K562 (cell line): Measurements from ENCODE around the gene URI1. TPM values are rescaled to one million over a fixed set of nuclear protein-coding genes. Genes with fewer than 3 reads are reported as not detected.

ENCODE experiments used
- ATAC-seq: fragments of 200-7000 bp; cut with Tn5 transposase; 3 replicates; pipeline ENCODE4 v1.9.1; 2020; ENCODE audit warnings: moderate library complexity
- BruUV-seq: library from RNA; stranded (reverse); fragments of 400-500 nt; replicated peaks from 2 replicates; lab custom pipeline; 2021; lab: Mats Ljungman, UMichigan
- CTCF ChIA-PET: fragments of 300-600 bp; formaldehyde crosslinking; extraction: SDS; loops from one replicate; lab custom pipeline; 2021; ENCODE audit warnings: low intra/inter-chr PET ratio; lab: Yijun Ruan, JAX
- POLR2A ChIA-PET: fragments of 300-600, 350-650 bp; sonication (Branson Sonifier 250); formaldehyde crosslinking; extraction: SDS; loops from one replicate; lab custom pipeline; 2021; ENCODE audit warnings: antibody characterized with exemption, inconsistent platforms; lab: Yijun Ruan, JAX
- DNase-seq, 4 experiments: peaks; one replicate each; pipeline versions ENCODE4 v3.0.0 to v3.0.0-alpha.2; 2011 to 2018; ENCODE audit warnings: low spot score in 3 of 4, mixed read lengths in 3 of 4; ENCODE audit errors: extremely low read depth in 1 of 4
- FAIRE-seq: peaks from 2 replicates; lab custom pipeline; 2011; peaks lifted over from hg19 to GRCh38; lab: Jason Lieb, UNC
- H2AFZ ChIP-seq: 2 replicates; pipeline ENCODE4 v1.6.0; 2011; ENCODE audit warnings: low read depth, low read length, control low read depth, inconsistent platforms
- H3K27ac ChIP-seq: fragments of 200-600 bp; 3 replicates; pipeline ENCODE4 v1.8.0; 2011; ENCODE audit warnings: low read depth, mild to moderate bottlenecking, control low read depth, inconsistent platforms, low read length, moderate library complexity, mixed read lengths; ENCODE audit errors: extremely low read depth
- H3K27me3 ChIP-seq, 2 experiments: fragments of 300-600 bp in 1 of 2; 2 replicates in 1 of 2; 3 replicates in 1 of 2; pipeline versions ENCODE4 v1.6.0 to v1.8.0; 2011; ENCODE audit warnings: inconsistent platforms in 2 of 2, low read length in 2 of 2, mild to moderate bottlenecking in 1 of 2, mixed read lengths in 1 of 2, moderate library complexity in 1 of 2; ENCODE audit not compliant: control insufficient read depth in 2 of 2, insufficient read depth in 2 of 2
- H3K36me3 ChIP-seq: fragments of 300-600 bp; 3 replicates; pipeline ENCODE4 v1.8.0; 2011; ENCODE audit warnings: mild to moderate bottlenecking, low read length, inconsistent platforms; ENCODE audit not compliant: control insufficient read depth, insufficient read depth
- H3K4me1 ChIP-seq, 2 experiments: fragments of 200-600 bp in 1 of 2; replicated peaks in 1 of 2; 2 replicates in 1 of 2; 3 replicates in 1 of 2; pipeline versions ENCODE4 v1.5.1 to v1.8.0; 2011; ENCODE audit warnings: inconsistent platforms in 2 of 2, low read length in 2 of 2, mild to moderate bottlenecking in 1 of 2, mixed read lengths in 1 of 2, moderate library complexity in 1 of 2; ENCODE audit not compliant: control insufficient read depth in 2 of 2, insufficient read depth in 2 of 2
- H3K4me2 ChIP-seq: 2 replicates; pipeline ENCODE4 v1.6.1; 2011; ENCODE audit warnings: low read length, control low read depth, inconsistent platforms, mixed read lengths; ENCODE audit not compliant: insufficient read depth
- H3K4me3 ChIP-seq: fragments of 200-600 bp; sonication (generic), shearing (Covaris generic); 2 replicates; pipeline ENCODE4 v1.5.1; 2016; ENCODE audit warnings: control low read depth, inconsistent platforms
- H3K79me2 ChIP-seq: fragments of 200-600 bp; 3 replicates; pipeline ENCODE4 v1.8.0; 2011; ENCODE audit warnings: low read length, inconsistent platforms; ENCODE audit not compliant: control insufficient read depth, insufficient read depth
- H3K9ac ChIP-seq, 2 experiments: 2 replicates each; pipeline versions ENCODE4 v1.6.0 to v1.6.1; 2011; ENCODE audit warnings: low read depth in 2 of 2, low read length in 2 of 2, control low read depth in 1 of 2, inconsistent platforms in 1 of 2, mild to moderate bottlenecking in 1 of 2, mixed read lengths in 1 of 2; ENCODE audit not compliant: insufficient read depth in 1 of 2
- H3K9me1 ChIP-seq: one replicate; pipeline ENCODE4 v1.6.0; 2011; ENCODE audit warnings: inconsistent platforms, mild to moderate bottlenecking, low read length, moderate library complexity; ENCODE audit not compliant: control insufficient read depth, insufficient read depth
- H3K9me3 ChIP-seq: replicated peaks from 2 replicates; pipeline ENCODE4 v1.5.1; 2011; ENCODE audit warnings: low read depth, low read length, inconsistent platforms; ENCODE audit not compliant: control insufficient read depth, insufficient read depth
- H4K20me1 ChIP-seq: replicated peaks from 2 replicates; pipeline ENCODE4 v1.6.1; 2011; ENCODE audit warnings: low read length, inconsistent platforms, mixed read lengths; ENCODE audit not compliant: control insufficient read depth, insufficient read depth
- ARHGAP35 ChIP-seq: fragments of 450-650 bp; IDR thresholded peaks from 2 replicates; pipeline ENCODE4 v1.6.1; 2018; ENCODE audit not compliant: partially characterized antibody
- CBX3 ChIP-seq, 2 experiments: IDR thresholded peaks; 1 replicate in 1 of 2; 2 replicates in 1 of 2; pipeline ENCODE4 v1.6.1; 2012; ENCODE audit warnings: inconsistent platforms in 2 of 2, low read length in 2 of 2, borderline replicate concordance in 1 of 2, control low read depth in 1 of 2
- ELF2 ChIP-seq: fragments of 250-450 bp; sonication (Bioruptor Pico); IDR thresholded peaks from 2 replicates; pipeline ENCODE4 v1.5.0; 2021; ENCODE audit warnings: mild to moderate bottlenecking
- HDAC1 ChIP-seq, 2 experiments: fragments of 450-650 bp; IDR thresholded peaks; 2 replicates each; pipeline ENCODE4 v1.6.1; 2016 to 2017; ENCODE audit warnings: inconsistent platforms in 1 of 2, mild to moderate bottlenecking in 1 of 2, moderate library complexity in 1 of 2
- RBM39 ChIP-seq: fragments of 200-400 bp; formaldehyde crosslinking; optimal IDR thresholded peaks from 2 replicates; pipeline ENCODE3; 2018; ENCODE audit warnings: low read depth, low read length
- SMARCA5 ChIP-seq: fragments of 450-650 bp; IDR thresholded peaks from 2 replicates; pipeline ENCODE4 v1.6.1; 2016
- YBX1 ChIP-seq: fragments of 450-650 bp; IDR thresholded peaks from 2 replicates; pipeline ENCODE4 v1.7.1; 2016; ENCODE audit warnings: mild to moderate bottlenecking
- ZNF407 ChIP-seq: fragments of 450-650 bp; IDR thresholded peaks from 2 replicates; pipeline ENCODE4 v1.6.1; 2016; ENCODE audit warnings: low read depth
- ZNF512 ChIP-seq: IDR thresholded peaks from 2 replicates; pipeline ENCODE4 v1.6.1; 2016; ENCODE audit warnings: missing genetic modification characterization, missing compliant biosample characterization
- ZNF79 ChIP-seq: fragments of 250-450 bp; sonication (Bioruptor Pico); IDR thresholded peaks from 2 replicates; pipeline ENCODE4 v1.4.0; 2020; ENCODE audit warnings: low read depth, mild to moderate bottlenecking, moderate library complexity
- WGBS: fragments of 100-300 bp; shearing (Covaris generic); methylation state at CpG from one replicate; pipeline ENCODE4 v1.1.6; 2016; ENCODE audit warnings: low coverage, mixed read lengths; ENCODE audit not compliant: insufficient coverage; ENCODE audit errors: missing lambda C conversion rate; 5-methylcytosine and 5-hydroxymethylcytosine counted together
- in situ Hi-C: fragments of 300-500 bp; cut with MboI; formaldehyde crosslinking; loops from 4 replicates; pipeline ENCODE4 v1.15.0; 2018; ENCODE audit warnings: inconsistent platforms, mixed read lengths
- intact Hi-C: fragments of 100-400 bp; cut with micrococcal nuclease; formaldehyde crosslinking; loops from 2 replicates; pipeline ENCODE4 v1.14.2; 2022
- polyA plus RNA-seq, 8 experiments: library from polyadenylated mRNA; depleted of rRNA in 4 of 8; stranded (reverse) in 5 of 8; unstranded in 3 of 8; fragments of >200 nt; fragmentation: Nextera tagmentation in 2 of 8; fragmentation: Illumina TruSeq in 1 of 8; extraction: Ambion mirVana in 2 of 8; extraction: Trizol in 1 of 8; gene quantifications; 2 replicates each; pipeline versions ENCODE4 v1.2.1 to v1.2.3, GENCODE V29; 2011 to 2014; ENCODE audit warnings: inconsistent platforms in 1 of 8, missing spikeins in 1 of 8
- total RNA-seq, 7 experiments: library from RNA; depleted of rRNA in 6 of 7; stranded (reverse); fragments of >200 nt in 6 of 7; fragmentation: Illumina TruSeq in 2 of 7; extraction: Trizol in 2 of 7; gene quantifications; 2 replicates each; pipeline versions ENCODE4 v1.2.1 to v1.2.3, GENCODE V29; 2011 to 2021; ENCODE audit warnings: low replicate concordance in 1 of 7
- TF ChIP-seq, protein P1 (sequence below): fragments of 450-650 bp; IDR thresholded peaks from 2 replicates; pipeline ENCODE4 v1.6.1; 2016

URI1 gene
- total and polyA plus RNA-seq, 9 of the 15 experiments (the other 6 are each of a cell fraction or from before 2014, with no cell fraction given) = 16.9 to 87.4 (median 63.9) TPM

DNA sequence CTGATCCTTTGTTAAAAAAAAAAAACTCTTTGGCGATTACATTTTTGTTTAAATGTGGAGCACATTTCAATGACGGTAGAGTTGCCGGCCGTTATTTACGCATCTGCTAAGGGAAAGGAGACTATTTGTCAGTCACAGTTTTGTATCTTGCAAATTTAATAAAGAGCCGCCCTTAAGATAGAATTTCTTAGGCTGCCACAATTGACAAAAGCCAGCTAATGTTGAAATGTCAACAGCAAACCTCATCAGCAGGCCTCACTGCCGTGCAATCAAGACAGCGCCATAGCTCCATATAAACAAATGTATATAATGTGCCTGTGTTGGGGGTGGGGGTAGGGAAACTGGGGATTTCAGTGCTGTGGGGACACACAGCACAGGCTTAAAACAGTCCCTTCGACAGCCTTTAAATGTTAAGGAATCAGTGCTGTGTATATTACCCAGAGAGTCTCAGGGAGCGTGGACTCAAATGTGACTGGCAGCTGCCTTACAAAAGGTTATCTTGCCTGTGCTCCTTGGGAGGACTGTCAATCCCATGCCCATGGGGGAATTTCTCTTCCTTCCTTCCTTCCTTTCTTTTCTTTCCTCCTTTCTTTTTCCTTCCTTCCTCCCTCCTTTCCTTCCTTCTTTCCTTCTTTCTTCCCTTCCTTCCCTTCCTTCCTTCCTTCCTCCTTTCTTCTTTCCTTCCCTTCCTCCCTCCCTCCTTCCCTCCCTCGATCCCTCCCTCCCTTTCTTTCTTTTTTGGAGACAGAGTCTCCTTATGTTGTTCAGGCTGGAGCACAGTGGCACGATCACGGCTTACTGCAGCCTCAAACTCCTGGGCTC lies 108.0 kb downstream of the URI1 start:
- ATAC-seq = no peak
- in situ Hi-C loops (no loop called here), intact Hi-C loops (no loop called here)
- 0 out of 2 replicates have a peak, but pooled peaks cover 5% of the 10 kb centered on the region for H4K20me1 ChIP-seq
- ChIA-PET POLR2A (no interaction called here), CTCF (no interaction called here)
- no peak overlapping the region for H3K4me3 ChIP-seq
- no peak overlapping the region for H3K27ac ChIP-seq
- H3K9me1 ChIP-seq = no peaks in the 10 kb centered on the region
- no peaks in the 10 kb centered on the region for H3K9me3 ChIP-seq
- H3K4me2 ChIP-seq = no peak overlapping the region
- no peak overlapping the region for H3K9ac ChIP-seq
- H3K79me2 ChIP-seq = no peaks in the 10 kb centered on the region
- DNase-seq = no peak
- 43% methylated on average over 11 of the region's 13 CpGs for WGBS
- no peaks in the 10 kb centered on the region; the same call in 2 of the 3 replicates for H3K36me3 ChIP-seq
- no peak overlapping the region for H2AFZ ChIP-seq
- peaks cover 2 to 17% of the 10 kb centered on the region in 2 experiments; a peak in 1 of 5 replicates for H3K27me3 ChIP-seq
- BruUV-seq = no TSS peak
- no peak for FAIRE-seq
- H3K4me1 ChIP-seq = no peaks in the 10 kb centered on the region
- no peak for TF ChIP-seq ELF2 (CRISPR knock-in tag)
- TF ChIP-seq CBX3 (IDR thresholded peaks at IDR 0.05; ENCODE audit: borderline replicate concordance in 1 of 2, low read length in 2 of 2) = no peak
- TF ChIP-seq, protein P1, sequence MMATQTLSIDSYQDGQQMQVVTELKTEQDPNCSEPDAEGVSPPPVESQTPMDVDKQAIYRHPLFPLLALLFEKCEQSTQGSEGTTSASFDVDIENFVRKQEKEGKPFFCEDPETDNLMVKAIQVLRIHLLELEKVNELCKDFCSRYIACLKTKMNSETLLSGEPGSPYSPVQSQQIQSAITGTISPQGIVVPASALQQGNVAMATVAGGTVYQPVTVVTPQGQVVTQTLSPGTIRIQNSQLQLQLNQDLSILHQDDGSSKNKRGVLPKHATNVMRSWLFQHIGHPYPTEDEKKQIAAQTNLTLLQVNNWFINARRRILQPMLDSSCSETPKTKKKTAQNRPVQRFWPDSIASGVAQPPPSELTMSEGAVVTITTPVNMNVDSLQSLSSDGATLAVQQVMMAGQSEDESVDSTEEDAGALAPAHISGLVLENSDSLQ = 0 out of 2 replicates have a peak, but pooled peaks have one; percentile 17
- no peak for TF ChIP-seq RBM39
- no peak for TF ChIP-seq SMARCA5
- peak; percentile 70 for TF ChIP-seq ZNF512 (tag)
- no peak for TF ChIP-seq YBX1
- no peak for TF ChIP-seq HDAC1 (IDR thresholded peaks at IDR 0.05)
- no peak for TF ChIP-seq ZNF79 (CRISPR knock-in tag)
- TF ChIP-seq ZNF407 = no peak
- TF ChIP-seq ARHGAP35 = peak; percentile 11
